ENCODE data around the gene DRC3. TPM values are rescaled to one million over a fixed set of nuclear protein-coding genes. Genes with fewer than 3 reads are reported as not detected.

Gene DRC3
- total RNA-seq, 2 experiments from 2014 or later, result 0.19 TPM; not detected in 1

DNA sequence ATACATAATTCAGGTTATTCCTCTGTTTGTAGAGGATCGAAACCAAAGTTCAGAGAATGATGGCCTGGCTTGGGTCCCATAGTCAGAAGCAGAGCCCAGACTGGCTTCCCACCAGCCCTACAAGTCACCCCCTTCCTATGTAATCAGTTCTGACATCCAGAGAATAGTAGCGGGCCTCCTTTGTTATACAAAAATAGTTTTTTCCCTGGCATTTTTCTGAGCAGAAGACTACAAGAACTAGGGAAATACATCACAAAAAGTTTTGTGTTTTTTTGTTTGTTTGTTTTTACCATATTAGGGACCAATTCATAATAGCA is 47.1 kb downstream of the DRC3 start:
- H4K20me1 ChIP-seq (ENCODE audit: insufficient read depth, low read length), result no peaks in the 10 kb centered on the region
- POLR2A ChIA-PET, result no interaction called here
- no peaks in the 10 kb centered on the region for H3K79me2 ChIP-seq (ENCODE audit: insufficient read depth, low read depth, low read length)
- H3K36me3 ChIP-seq (ENCODE audit: insufficient read depth, low read length), result peaks cover 58% of the 10 kb centered on the region
- no peak overlapping the region for H3K27ac ChIP-seq (ENCODE audit: low read depth, low read length, poor library complexity, severe bottlenecking)
- no peak overlapping the region for H2AFZ ChIP-seq (ENCODE audit: low read length)
- no TSS peak for BruUV-seq (replicated peaks)
- intact Hi-C loops (cut with micrococcal nuclease; ENCODE audit: unreplicated experiment), result no loop called here
- H3K9me3 ChIP-seq (ENCODE audit: low read length), result no peaks in the 10 kb centered on the region
- TF ChIP-seq, protein P1, sequence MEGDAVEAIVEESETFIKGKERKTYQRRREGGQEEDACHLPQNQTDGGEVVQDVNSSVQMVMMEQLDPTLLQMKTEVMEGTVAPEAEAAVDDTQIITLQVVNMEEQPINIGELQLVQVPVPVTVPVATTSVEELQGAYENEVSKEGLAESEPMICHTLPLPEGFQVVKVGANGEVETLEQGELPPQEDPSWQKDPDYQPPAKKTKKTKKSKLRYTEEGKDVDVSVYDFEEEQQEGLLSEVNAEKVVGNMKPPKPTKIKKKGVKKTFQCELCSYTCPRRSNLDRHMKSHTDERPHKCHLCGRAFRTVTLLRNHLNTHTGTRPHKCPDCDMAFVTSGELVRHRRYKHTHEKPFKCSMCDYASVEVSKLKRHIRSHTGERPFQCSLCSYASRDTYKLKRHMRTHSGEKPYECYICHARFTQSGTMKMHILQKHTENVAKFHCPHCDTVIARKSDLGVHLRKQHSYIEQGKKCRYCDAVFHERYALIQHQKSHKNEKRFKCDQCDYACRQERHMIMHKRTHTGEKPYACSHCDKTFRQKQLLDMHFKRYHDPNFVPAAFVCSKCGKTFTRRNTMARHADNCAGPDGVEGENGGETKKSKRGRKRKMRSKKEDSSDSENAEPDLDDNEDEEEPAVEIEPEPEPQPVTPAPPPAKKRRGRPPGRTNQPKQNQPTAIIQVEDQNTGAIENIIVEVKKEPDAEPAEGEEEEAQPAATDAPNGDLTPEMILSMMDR (conservative IDR thresholded peaks at IDR 0.05; ENCODE audit: low read length), result no peak
- TF ChIP-seq EZH2phosphoT487 (IDR thresholded peaks at IDR 0.05; ENCODE audit: borderline replicate concordance, low read depth, low read length), result no peak
- no peaks in the 10 kb centered on the region for H3K9me2 ChIP-seq (ENCODE audit: insufficient read depth, low read length)
- H3K4me1 ChIP-seq (ENCODE audit: insufficient read depth, low read length, poor library complexity, severe bottlenecking), result no peaks in the 10 kb centered on the region
- no peak overlapping the region for H3K4me2 ChIP-seq (ENCODE audit: low read length)
- H3K4me3 ChIP-seq (ENCODE audit: low read depth, low read length, poor library complexity, severe bottlenecking), result no peak overlapping the region
- DNase-seq (ENCODE audit: low spot score), result no peak
- CTCF ChIA-PET (ENCODE audit: unreplicated experiment), result no interaction called here

DNA sequence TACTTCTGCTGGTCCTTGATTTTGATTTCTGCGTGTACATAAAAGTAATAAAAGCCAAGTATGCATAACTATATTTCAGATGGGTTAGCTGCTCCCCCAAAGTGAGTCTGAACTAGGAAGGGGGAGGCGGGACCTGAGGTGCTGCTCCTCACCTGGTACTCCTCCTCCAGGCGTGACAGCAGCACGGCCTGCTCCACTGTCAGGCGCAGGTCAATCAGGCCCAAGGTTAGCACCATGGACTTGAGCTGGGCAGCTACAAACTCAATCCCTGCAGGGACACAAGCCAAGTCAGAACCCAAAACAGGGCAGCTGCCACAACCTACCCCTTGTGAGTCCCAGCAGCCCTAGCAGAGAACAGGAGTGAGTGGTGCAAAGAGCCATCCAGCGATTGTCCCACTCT is 48.3 kb downstream of the DRC3 start:
- no peak for TF ChIP-seq EZH2phosphoT487 (IDR thresholded peaks at IDR 0.05; ENCODE audit: borderline replicate concordance, low read depth, low read length)
- TF ChIP-seq, protein P1 (conservative IDR thresholded peaks at IDR 0.05; ENCODE audit: low read length), result no peak
- intact Hi-C loops (cut with micrococcal nuclease; ENCODE audit: unreplicated experiment), result no loop called here
- Histone ChIP-seq H2AFZ (ENCODE audit: low read length) (no peak overlapping the region), H3K4me3 (ENCODE audit: low read depth, low read length, poor library complexity, severe bottlenecking) (no peak overlapping the region), H3K4me1 (ENCODE audit: insufficient read depth, low read length, poor library complexity, severe bottlenecking) (no peaks in the 10 kb centered on the region), H3K27ac (ENCODE audit: low read depth, low read length, poor library complexity, severe bottlenecking) (no peak overlapping the region), H3K9me2 (ENCODE audit: insufficient read depth, low read length) (no peaks in the 10 kb centered on the region), H3K36me3 (ENCODE audit: insufficient read depth, low read length) (peaks cover 48% of the 10 kb centered on the region), H4K20me1 (ENCODE audit: insufficient read depth, low read length) (no peaks in the 10 kb centered on the region), H3K79me2 (ENCODE audit: insufficient read depth, low read depth, low read length) (no peaks in the 10 kb centered on the region), H3K4me2 (ENCODE audit: low read length) (no peak overlapping the region), H3K9me3 (ENCODE audit: low read length) (no peaks in the 10 kb centered on the region)
- CTCF ChIA-PET (ENCODE audit: unreplicated experiment), result no interaction called here
- POLR2A ChIA-PET, result interaction anchor here (0.6 kb wide), 1 partner anchor 10 kb away, joined by 3 read pairs; no protein-coding TSS in a partner anchor
- DNase-seq (ENCODE audit: low spot score), result no peak
- BruUV-seq (replicated peaks), result no TSS peak

DNA sequence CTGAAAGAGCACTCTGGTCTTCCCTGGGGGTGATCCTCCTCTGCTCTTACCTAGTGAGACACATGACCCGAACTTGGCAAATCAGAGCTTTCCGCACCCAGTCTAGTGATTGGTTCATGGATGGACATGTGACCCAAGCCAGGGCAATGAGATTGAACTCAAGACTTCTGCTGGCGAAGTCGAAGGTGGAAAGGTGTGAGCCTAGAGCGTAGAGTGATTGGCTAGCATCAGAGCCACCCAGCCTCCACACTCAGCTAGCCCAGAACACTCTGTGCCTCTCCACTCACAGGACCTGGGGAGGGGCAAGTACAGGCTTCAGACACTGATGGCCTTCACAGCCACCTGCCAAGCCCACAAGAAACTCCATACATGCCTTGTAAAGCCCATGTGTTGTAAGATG is 48.7 kb downstream of the DRC3 start:
- ChIA-PET CTCF (ENCODE audit: unreplicated experiment) (no interaction called here), POLR2A (no interaction called here)
- Histone ChIP-seq H3K9me3 (ENCODE audit: low read length) (no peaks in the 10 kb centered on the region), H3K4me1 (ENCODE audit: insufficient read depth, low read length, poor library complexity, severe bottlenecking) (no peaks in the 10 kb centered on the region), H3K9me2 (ENCODE audit: insufficient read depth, low read length) (no peaks in the 10 kb centered on the region), H4K20me1 (ENCODE audit: insufficient read depth, low read length) (no peaks in the 10 kb centered on the region), H3K4me3 (ENCODE audit: low read depth, low read length, poor library complexity, severe bottlenecking) (no peak overlapping the region), H3K27ac (ENCODE audit: low read depth, low read length, poor library complexity, severe bottlenecking) (no peak overlapping the region), H3K4me2 (ENCODE audit: low read length) (no peak overlapping the region), H3K79me2 (ENCODE audit: insufficient read depth, low read depth, low read length) (no peaks in the 10 kb centered on the region), H2AFZ (ENCODE audit: low read length) (no peak overlapping the region), H3K36me3 (ENCODE audit: insufficient read depth, low read length) (peaks cover 49% of the 10 kb centered on the region)
- TF ChIP-seq, protein P1 (conservative IDR thresholded peaks at IDR 0.05; ENCODE audit: low read length), result no peak
- no peak for DNase-seq (ENCODE audit: low spot score)
- no TSS peak for BruUV-seq (replicated peaks)
- intact Hi-C loops (cut with micrococcal nuclease; ENCODE audit: unreplicated experiment), result no loop called here
